ENCODE measurements around the gene FAM76B.

DNA sequence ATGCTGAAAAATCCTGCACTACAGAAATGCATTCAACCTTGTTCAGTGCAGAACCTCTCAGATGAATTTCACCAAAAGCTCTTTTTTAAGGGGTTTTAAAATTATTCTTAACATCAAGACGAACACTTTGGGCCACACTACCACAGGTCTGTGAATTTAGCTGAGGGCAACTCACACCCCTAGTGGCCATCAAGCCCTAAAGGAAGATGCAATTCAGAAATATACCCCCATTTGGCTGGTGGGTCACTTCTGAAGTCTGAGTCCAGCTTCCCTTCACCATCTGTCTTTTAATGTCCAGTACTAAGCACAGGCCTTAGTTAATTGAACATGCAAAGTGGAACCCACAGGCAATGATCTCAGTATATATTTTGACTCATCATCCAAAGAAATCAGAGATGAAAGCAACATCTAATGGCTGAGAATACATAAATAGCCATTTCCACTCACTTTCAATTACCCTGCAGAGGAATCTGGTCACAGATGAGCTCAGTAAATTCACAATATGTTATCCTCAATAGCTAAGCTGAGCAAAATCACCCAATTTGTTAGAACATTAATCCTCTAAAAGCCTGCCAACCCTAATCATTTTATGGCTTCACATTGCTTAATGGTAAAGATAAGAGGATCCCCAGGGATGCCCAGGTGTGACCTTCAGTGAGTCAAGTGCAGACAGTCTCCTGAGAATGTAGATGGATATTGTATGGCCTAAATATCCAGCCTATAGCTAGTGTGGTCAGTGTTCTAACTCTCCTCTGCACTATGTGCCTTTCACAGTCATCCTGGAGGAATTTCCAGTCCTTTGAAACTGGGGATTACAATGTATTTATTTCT, 50.3 kb downstream of the FAM76B start:
- no peak for TF ChIP-seq POLR2A (IDR thresholded peaks at IDR 0.05)
- TF ChIP-seq, protein P1, sequence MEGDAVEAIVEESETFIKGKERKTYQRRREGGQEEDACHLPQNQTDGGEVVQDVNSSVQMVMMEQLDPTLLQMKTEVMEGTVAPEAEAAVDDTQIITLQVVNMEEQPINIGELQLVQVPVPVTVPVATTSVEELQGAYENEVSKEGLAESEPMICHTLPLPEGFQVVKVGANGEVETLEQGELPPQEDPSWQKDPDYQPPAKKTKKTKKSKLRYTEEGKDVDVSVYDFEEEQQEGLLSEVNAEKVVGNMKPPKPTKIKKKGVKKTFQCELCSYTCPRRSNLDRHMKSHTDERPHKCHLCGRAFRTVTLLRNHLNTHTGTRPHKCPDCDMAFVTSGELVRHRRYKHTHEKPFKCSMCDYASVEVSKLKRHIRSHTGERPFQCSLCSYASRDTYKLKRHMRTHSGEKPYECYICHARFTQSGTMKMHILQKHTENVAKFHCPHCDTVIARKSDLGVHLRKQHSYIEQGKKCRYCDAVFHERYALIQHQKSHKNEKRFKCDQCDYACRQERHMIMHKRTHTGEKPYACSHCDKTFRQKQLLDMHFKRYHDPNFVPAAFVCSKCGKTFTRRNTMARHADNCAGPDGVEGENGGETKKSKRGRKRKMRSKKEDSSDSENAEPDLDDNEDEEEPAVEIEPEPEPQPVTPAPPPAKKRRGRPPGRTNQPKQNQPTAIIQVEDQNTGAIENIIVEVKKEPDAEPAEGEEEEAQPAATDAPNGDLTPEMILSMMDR (IDR thresholded peaks at IDR 0.05), result no peak
